ENCODE measurements around the gene TLE1. TPM values are rescaled to one million over a fixed set of nuclear protein-coding genes. Genes with fewer than 3 reads are reported as not detected.
"Not testable (repeated sequence)": the region's sequence is repeated elsewhere in the genome, so short reads cannot be mapped to it uniquely, and the experiment has no call there.

The TLE1 gene
- total RNA-seq, 1 donor from 2014 or later = 9.7 TPM

GRCh38 chr9:81595293-81595692, 94.1 kb downstream of the TLE1 start:
- ATAC-seq (ENCODE audit: poor library complexity); intact Hi-C loops (cut with DNase I); DNase-seq: not testable (repeated sequence)

GRCh38 chr9:81594415-81594814, 94.9 kb downstream of the TLE1 start:
- ATAC-seq (ENCODE audit: poor library complexity) = no peak
- intact Hi-C loops (cut with DNase I) = no loop called here
- DNase-seq = no peak

GRCh38 chr9:81592887-81593266, 96.5 kb downstream of the TLE1 start:
- intact Hi-C loops (cut with DNase I) = no loop called here
- peak; percentile 57 for DNase-seq
- peak; percentile 42 for ATAC-seq (ENCODE audit: poor library complexity)

DNA sequence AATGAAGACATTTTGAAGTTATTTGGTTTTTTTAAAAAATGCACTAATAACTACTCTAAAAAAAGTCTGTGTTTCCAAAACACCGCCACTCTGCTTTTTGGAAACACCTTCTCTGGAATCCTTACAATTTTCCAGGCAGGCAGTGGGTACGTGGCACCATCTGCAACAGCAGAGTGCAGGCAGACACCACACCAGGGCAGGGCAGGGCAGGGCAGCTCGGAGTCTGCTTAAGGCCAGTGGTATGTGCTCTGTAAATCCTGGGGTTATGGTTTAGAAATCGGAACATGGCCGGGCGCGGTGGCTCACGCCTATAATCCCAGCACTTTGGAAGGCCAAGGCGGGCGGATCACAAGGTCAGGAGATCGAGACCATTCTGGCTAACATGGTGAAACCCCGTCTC, 97.6 kb downstream of the TLE1 start:
- DNase-seq = no peak
- ATAC-seq (ENCODE audit: poor library complexity) = no peak
- intact Hi-C loops (cut with DNase I) = no loop called here

DNA sequence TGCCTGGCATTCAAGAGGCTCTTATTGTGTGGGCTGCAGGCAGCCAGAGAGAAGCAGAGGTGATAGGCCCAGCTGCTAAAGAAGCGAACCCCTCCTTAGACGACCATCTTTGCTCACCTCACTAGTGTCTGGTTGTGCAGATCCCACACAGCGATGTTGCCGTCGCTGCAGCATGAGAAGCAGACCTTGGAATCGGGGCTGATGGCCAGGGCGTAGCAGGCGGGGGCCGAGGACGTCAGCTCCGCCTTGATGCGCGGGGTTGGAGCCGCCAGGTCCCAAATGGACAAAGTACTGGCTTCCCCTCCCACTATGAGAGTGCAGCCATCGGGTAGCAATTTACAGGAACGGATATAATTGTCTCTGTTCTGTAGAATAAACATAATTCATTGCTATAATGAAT, 98.7 kb downstream of the TLE1 start:
- intact Hi-C loops (cut with DNase I) = no loop called here
- DNase-seq (no peak), ATAC-seq (ENCODE audit: poor library complexity) (no peak)

DNA sequence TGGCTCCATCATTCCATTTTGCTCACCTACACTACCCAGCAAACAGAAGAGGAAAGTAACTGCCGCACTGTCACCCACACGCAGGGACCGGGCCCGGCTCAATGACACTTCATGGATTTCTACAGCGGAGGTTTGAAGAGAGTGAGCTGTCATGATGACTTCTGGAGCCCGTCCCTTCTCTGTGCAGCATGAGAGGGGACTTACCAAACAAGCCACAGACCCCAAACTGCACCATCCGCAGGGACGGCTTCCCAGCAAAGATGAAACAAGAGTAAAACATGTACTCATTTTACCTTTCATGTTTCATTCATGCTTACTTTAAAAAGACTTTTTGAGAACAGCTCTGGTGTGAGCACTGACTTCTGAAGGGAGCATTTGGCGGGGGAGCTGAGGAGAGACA, 99.5 kb downstream of the TLE1 start:
- ATAC-seq (ENCODE audit: poor library complexity) (no peak), DNase-seq (no peak)
- intact Hi-C loops (cut with DNase I) = no loop called here

DNA sequence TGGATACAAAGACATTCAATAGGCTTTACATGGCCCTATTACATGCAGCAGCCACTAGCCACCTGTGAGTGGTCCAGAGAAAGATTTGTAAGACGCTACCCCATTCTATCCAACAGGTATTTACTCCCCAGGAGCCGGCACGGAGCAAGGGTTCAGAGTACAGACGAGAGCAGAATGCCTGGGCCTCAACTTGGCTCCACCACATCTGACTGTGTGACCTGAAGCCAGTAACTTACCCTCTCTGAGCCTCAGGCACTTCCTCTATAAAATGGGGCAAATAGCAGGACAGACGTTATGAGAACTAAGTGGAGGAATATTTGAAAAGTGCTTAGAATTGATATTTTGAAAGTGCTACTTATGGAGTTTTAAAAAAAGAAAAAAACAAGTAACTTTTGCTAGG, 100.0 kb downstream of the TLE1 start:
- DNase-seq (no peak), ATAC-seq (ENCODE audit: poor library complexity) (no peak)
- intact Hi-C loops (cut with DNase I) = no loop called here

DNA sequence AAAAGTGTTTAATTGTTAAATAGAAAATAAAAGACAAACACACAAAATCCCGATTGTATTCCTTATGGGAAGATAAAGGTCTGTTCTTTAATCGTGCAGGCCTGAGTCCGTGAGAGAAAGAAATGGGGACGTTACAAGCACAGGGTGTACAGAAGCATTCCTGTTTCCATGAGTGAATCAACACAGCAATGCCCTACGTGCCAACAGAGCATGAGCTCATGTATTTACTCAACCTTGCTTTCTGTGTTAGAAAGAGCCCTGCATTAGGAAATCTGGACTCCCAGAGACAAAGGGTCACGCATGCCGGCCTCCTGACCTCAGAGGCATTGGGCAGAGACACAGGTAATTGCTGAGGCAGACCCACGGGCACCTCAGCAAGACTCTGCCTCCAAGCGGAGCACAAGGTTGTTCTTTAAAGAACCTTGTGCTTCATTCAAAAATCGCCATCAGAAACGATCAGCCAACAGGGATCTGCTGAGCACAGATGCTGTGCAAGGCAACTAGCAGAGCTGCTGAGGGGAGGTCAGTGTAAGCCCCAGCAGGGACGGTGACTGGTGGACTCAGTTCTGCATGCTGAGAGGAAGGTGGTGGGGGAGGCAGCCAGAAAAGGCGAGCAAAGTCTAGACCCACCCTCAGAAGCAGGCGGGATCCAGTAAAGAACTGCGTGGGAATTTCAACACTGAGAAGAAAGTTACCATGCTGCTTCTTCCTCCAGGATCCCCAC, 101.0 kb downstream of the TLE1 start:
- ATAC-seq (ENCODE audit: poor library complexity) (peak; percentile 81), DNase-seq (no peak)
- intact Hi-C loops (cut with DNase I) = no loop called here

- DNase-seq (no peak), ATAC-seq (ENCODE audit: poor library complexity) (no peak)
- intact Hi-C loops (cut with DNase I) = no loop called here
These were observed 102.6 kb downstream of the TLE1 start for GRCh38 chr9:81586786-81587185.

GRCh38 chr9:81585191-81585763, 104.1 kb downstream of the TLE1 start:
- no peak for ATAC-seq (ENCODE audit: poor library complexity)
- DNase-seq = no peak
- intact Hi-C loops (cut with DNase I) = no loop called here

DNA sequence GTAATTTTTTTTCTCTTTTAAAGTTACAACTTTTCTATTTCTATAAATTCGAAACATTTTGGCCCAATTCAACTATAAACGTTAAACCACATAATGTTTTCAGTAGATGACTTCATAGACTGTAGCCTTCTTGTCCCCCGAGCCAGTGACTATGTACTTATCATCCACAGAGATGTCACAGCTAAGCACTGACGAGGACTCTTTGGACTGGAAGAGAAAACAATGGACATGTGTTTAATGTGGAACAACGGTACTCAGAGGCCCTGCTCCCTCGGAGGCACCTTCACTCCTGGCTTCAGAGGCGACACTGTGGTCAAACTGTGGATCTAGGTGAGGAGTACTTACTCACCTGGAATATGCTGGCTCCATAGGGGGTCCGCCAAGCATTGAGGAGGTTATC, 105.2 kb downstream of the TLE1 start:
- DNase-seq = no peak
- intact Hi-C loops (cut with DNase I) = no loop called here
- no peak for ATAC-seq (ENCODE audit: poor library complexity)

- intact Hi-C loops (cut with DNase I) = no loop called here
- ATAC-seq (ENCODE audit: poor library complexity) (no peak), DNase-seq (no peak)
These were observed 107.4 kb downstream of the TLE1 start for GRCh38 chr9:81581986-81582385.

DNA sequence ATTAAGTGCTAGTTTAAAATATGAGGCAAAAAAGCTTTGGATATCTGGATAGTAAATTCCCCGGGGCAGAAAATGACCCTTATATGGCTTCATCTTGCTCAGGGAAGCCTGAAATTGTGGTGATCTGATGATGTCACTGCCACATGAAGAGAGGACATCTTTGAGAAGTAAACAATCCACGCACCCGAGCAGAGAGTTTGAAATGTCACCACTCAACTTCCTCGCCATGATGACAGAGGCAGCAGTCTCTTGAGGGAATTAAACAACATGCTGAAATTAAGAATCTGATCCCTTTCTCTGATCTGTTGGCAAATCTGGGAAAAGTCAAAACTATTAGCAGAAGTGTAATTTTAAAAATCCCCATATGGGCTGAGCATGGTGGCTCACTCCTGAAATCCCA, 110.0 kb downstream of the TLE1 start:
- DNase-seq (no peak), ATAC-seq (ENCODE audit: poor library complexity) (no peak)
- intact Hi-C loops (cut with DNase I) = no loop called here

DNA sequence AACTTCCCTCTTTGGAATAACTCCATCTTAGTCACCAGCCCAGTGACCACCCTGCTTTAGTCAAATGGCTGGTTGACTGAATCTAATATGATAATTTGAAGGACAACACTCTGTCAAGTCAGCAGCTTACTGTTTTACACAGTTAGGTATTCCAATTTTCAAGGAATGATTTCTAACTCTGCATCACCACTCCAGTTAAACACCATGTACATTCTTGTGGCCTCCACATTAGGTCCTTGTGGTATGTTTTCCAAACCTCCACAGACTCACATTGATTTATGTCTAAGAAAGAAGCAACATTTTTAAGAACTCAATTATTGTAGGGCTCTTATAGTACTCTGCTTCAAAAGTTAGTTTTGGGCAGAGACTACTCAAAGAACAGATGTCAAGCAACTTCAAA, 110.7 kb downstream of the TLE1 start:
- DNase-seq (no peak), ATAC-seq (ENCODE audit: poor library complexity) (no peak)

DNA sequence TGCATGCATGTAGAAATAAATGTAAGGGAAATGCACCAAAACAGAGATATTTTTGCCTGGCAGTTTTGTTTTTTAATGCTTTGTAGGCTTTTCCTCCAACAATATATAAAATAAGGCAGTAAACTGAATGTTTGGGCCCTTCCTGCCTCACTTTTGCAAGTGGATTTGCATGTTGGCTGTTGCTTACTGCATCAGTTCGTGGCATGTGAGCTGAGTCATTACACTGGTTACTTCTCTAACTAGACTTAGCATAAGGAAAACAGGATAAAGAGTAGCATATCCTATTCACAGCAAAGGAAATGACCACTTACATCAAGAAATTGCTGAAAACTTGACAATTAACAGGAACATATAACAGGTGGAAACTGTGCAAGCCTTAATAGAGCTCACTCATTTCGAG, 113.4 kb downstream of the TLE1 start:
- no peak for DNase-seq
- ATAC-seq (ENCODE audit: poor library complexity) = no peak
- intact Hi-C loops (cut with DNase I) = no loop called here

More for the DNA sequence above, 110.7 kb downstream of the TLE1 start:
- intact Hi-C loops (cut with DNase I) = no loop called here

DNA sequence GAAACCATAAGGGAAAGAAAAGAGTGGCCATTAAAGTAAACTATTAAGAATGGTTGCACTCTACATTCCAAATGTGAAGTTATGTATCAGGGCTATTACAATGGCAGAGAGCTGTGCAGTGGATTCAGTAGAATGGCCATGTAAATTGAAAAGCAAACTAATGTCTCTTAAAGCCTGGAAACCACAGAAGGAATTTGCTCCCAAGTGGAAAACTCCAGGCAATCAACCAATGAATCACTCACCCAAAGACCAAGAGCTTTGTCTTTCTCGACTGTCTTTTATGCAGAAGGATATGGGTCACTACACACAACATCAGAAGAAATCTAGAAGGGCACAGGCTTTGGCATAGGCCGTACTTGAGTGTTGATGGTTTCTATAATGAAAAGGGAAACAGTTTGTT, 114.9 kb downstream of the TLE1 start:
- ATAC-seq (ENCODE audit: poor library complexity) (no peak), DNase-seq (no peak)
- intact Hi-C loops (cut with DNase I) = no loop called here

DNA sequence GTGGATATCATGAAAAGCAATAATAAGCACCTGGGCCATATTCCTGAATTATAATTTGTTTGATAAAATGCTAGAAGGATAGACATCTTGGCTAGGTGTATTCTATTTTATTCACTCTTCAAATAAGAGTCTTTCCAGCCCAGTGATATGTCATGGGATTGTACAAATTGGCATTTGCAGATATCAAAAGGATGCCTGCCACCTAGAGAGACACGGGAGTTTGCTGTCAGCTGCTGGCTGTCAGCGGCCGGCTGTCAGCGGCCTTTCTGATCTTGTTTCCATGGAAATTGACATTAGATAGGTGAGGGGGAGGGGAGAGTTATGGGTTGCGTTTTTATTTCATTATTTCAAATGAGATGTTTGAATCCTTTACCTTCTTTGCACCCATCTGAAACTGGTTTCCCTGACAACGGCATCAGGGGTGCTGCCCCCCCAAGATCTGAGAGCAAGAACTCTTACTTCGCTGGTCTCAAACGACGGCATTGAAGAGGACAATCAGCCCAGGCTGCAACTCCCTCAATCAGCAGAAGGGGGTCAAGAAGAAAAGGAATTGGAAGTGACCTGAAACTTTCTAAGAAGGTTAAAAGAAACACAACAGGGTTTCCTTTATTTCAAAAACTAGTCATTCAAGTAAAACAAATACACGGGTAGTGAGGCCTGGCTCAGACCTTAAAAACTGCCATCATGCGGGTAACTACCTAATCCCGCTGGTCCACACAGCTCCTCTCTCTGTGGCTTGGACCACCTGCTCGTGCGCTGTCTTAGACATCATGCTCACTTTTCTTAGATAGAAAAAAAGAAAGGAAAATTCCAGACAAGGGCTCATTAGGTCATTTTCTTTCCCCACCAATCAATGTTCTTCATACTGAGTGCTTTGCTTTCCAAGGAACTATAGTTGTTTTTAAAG, 115.7 kb downstream of the TLE1 start:
- ATAC-seq (ENCODE audit: poor library complexity) (no peak), DNase-seq (no peak)
- intact Hi-C loops (cut with DNase I) = no loop called here

- no peak for DNase-seq
- ATAC-seq (ENCODE audit: poor library complexity) = no peak
- intact Hi-C loops (cut with DNase I) = no loop called here
These were observed 119.3 kb downstream of the TLE1 start for GRCh38 chr9:81570083-81570482.

DNA sequence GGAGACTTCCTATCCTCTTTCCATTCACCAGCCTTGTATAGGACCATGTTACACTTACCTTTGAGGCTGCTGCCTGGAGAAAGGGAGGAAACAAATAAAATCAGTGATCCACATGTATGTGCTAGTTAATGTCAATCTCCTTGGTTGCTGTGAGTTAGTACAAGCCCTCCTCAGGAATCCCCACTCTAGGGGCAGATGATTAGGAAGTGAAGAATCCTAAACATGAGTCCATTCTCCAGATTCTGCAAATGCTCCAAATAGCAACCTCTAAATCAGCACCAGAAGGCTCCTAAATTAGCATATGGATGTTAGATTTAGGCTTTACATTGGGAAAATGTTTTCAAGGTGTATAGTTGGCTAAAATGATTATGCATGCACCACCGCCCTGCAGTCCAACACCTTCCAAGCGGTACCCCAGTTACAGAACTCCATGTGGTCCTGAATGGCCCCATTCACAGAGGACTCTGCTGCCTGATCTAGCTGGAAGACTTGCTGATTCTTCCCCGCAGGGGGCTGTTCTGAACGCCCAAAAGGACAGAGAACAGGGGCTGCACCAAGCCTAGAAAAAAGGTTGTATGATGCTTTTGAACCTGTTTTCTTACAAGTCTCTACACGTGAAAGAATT, 123.2 kb downstream of the TLE1 start:
- DNase-seq = no peak
- no peak for ATAC-seq (ENCODE audit: poor library complexity)
- intact Hi-C loops (cut with DNase I) = no loop called here

Measured in Right ventricle myocardium superior (tissue), 1 donor.